Mesenchymal stem cell (in vitro differentiated cells and primary cell): ENCODE data around the gene GALNT18.

ENCODE experiments used
- DNase-seq: peaks from one replicate; pipeline ENCODE4 v3.0.0-alpha.2; 2013
- H2AFZ ChIP-seq: one replicate; pipeline ENCODE4 v1.6.1; 2013; ENCODE audit warnings: low read depth, mild to moderate bottlenecking, control low read depth, inconsistent platforms, low read length, moderate library complexity
- H2AK5ac ChIP-seq: 2 replicates; pipeline ENCODE4 v1.6.1; 2013; ENCODE audit warnings: low read length, moderate library complexity, mild to moderate bottlenecking, inconsistent platforms; ENCODE audit not compliant: severe bottlenecking
- H2BK120ac ChIP-seq: one replicate; pipeline ENCODE4 v1.6.1; 2013; ENCODE audit warnings: low read depth, mild to moderate bottlenecking, inconsistent platforms, low read length, moderate library complexity
- H2BK12ac ChIP-seq, 2 experiments: one replicate each; pipeline ENCODE4 v1.6.1; 2013; ENCODE audit warnings: inconsistent platforms in 2 of 2, low read length in 2 of 2, mild to moderate bottlenecking in 2 of 2, moderate library complexity in 2 of 2, control low read depth in 1 of 2
- H2BK15ac ChIP-seq: one replicate; pipeline ENCODE4 v1.6.1; 2013; ENCODE audit warnings: mild to moderate bottlenecking, low read depth, inconsistent platforms; ENCODE audit not compliant: poor library complexity, severe bottlenecking
- H2BK5ac ChIP-seq: 2 replicates; pipeline ENCODE4 v1.6.1; 2013; ENCODE audit warnings: low read depth, mild to moderate bottlenecking, low read length, control low read depth, inconsistent platforms; ENCODE audit not compliant: poor library complexity, severe bottlenecking
- H3K14ac ChIP-seq, 2 experiments: one replicate each; pipeline ENCODE4 v1.6.1; 2013; ENCODE audit warnings: inconsistent platforms in 2 of 2, low read length in 2 of 2, control low read depth in 1 of 2, mild to moderate bottlenecking in 1 of 2, moderate library complexity in 1 of 2
- H3K18ac ChIP-seq, 2 experiments: one replicate each; pipeline ENCODE4 v1.6.1; 2013; ENCODE audit warnings: inconsistent platforms in 2 of 2, low read length in 2 of 2, control low read depth in 1 of 2, low read depth in 1 of 2, mild to moderate bottlenecking in 1 of 2
- H3K23ac ChIP-seq, 2 experiments: one replicate each; pipeline ENCODE4 v1.6.1; 2013; ENCODE audit warnings: inconsistent platforms in 2 of 2, low read length in 2 of 2, mild to moderate bottlenecking in 2 of 2, moderate library complexity in 2 of 2, control low read depth in 1 of 2
- H3K27ac ChIP-seq: 2 replicates; pipeline ENCODE4 v1.5.1; 2013; ENCODE audit warnings: mild to moderate bottlenecking, moderate library complexity, low read length, control low read depth, inconsistent platforms; ENCODE audit not compliant: poor library complexity, severe bottlenecking
- H3K27me3 ChIP-seq, 2 experiments: 2 replicates each; pipeline versions ENCODE4 v1.6.1 to v1.7.0; 2013; ENCODE audit warnings: low read length in 2 of 2, mild to moderate bottlenecking in 2 of 2, moderate library complexity in 2 of 2, control low read depth in 1 of 2, inconsistent platforms in 1 of 2; ENCODE audit not compliant: control insufficient read depth in 1 of 2, insufficient read depth in 1 of 2
- H3K36me3 ChIP-seq, 2 experiments: 2 replicates each; pipeline versions ENCODE4 v1.6.1 to v1.7.0; 2013; ENCODE audit warnings: low read length in 2 of 2, control low read depth in 1 of 2, inconsistent platforms in 1 of 2, low read depth in 1 of 2, mild to moderate bottlenecking in 1 of 2; ENCODE audit not compliant: insufficient read depth in 2 of 2, control insufficient read depth in 1 of 2
- H3K4ac ChIP-seq, 2 experiments: one replicate each; pipeline ENCODE4 v1.6.1; 2013; ENCODE audit warnings: inconsistent platforms in 2 of 2, low read length in 2 of 2, mild to moderate bottlenecking in 2 of 2, moderate library complexity in 2 of 2, control low read depth in 1 of 2, low read depth in 1 of 2
- H3K4me1 ChIP-seq: 2 replicates; pipeline ENCODE4 v1.6.1; 2013; ENCODE audit warnings: low read depth, low read length, control low read depth; ENCODE audit not compliant: control insufficient read depth, insufficient read depth
- H3K4me2 ChIP-seq: 2 replicates; pipeline ENCODE4 v1.6.1; 2013; ENCODE audit warnings: low read length, mild to moderate bottlenecking, inconsistent platforms; ENCODE audit not compliant: poor library complexity, severe bottlenecking
- H3K4me3 ChIP-seq, 2 experiments: 2 replicates each; pipeline versions ENCODE4 v1.5.1 to v1.7.0; 2013; ENCODE audit warnings: low read length in 2 of 2, mild to moderate bottlenecking in 2 of 2, control low read depth in 1 of 2, low read depth in 1 of 2; ENCODE audit not compliant: insufficient read depth in 1 of 2
- H3K79me1 ChIP-seq: replicated peaks from 2 replicates; pipeline ENCODE4 v1.6.1; 2013; ENCODE audit warnings: mild to moderate bottlenecking, control low read depth, low read length, inconsistent platforms; ENCODE audit not compliant: poor library complexity, severe bottlenecking
- H3K9ac ChIP-seq: 2 replicates; pipeline ENCODE4 v1.7.0; 2013; ENCODE audit warnings: mild to moderate bottlenecking, low read length, moderate library complexity
- H3K9me3 ChIP-seq: 2 replicates; pipeline ENCODE4 v1.7.0; 2013; ENCODE audit warnings: mild to moderate bottlenecking, low read length; ENCODE audit not compliant: control insufficient read depth
- H4K8ac ChIP-seq: one replicate; pipeline ENCODE4 v1.6.1; 2013; ENCODE audit warnings: inconsistent platforms, mild to moderate bottlenecking, low read length, moderate library complexity
- H4K91ac ChIP-seq: one replicate; pipeline ENCODE4 v1.6.1; 2013; ENCODE audit warnings: mild to moderate bottlenecking, low read length, inconsistent platforms
- WGBS: methylation state at CpG from one replicate; pipeline ENCODE4 v1.1.7; 2013; ENCODE audit warnings: mixed read lengths; 5-methylcytosine and 5-hydroxymethylcytosine counted together

The GALNT18 gene

DNA sequence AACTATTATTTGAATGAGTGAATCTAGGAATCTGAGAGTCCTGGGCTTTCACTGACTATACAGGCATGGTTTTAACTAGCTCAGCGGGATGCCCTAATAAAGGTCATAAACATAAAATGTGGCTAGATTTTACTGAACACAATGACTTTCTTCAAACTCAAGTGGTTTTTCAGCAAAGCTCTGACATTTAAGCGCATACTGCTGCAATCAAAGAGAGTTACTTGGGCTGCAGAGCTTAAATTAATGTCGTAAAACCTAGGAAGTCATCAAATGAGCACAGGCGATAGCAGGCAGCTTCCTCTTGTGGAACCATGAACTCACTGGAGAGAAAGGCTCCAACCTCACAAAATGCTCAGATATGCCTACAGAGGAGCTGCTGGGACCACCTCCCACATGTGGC lies 275.5 kb downstream of the GALNT18 start:
- Histone ChIP-seq H2BK120ac (no peak overlapping the region), H2BK15ac (no peak overlapping the region), H3K27me3 (peaks cover 18 to 35% of the 10 kb centered on the region in 2 experiments), H3K9ac (no peak overlapping the region), H4K91ac (no peak overlapping the region), H3K36me3 (no peaks in the 10 kb centered on the region), H3K4me3 (no peak overlapping the region), H3K9me3 (no peaks in the 10 kb centered on the region), H3K27ac (no peak overlapping the region), H4K8ac (no peak overlapping the region), H2AK5ac (no peak overlapping the region), H3K4me2 (no peak overlapping the region), H3K18ac (no peak overlapping the region), H2BK5ac (no peak overlapping the region), H3K23ac (no peak overlapping the region), H3K4ac (no peak overlapping the region), H2AFZ (no peak overlapping the region), H3K14ac (no peak overlapping the region), H3K4me1 (peaks cover 4% of the 10 kb centered on the region), H2BK12ac (no peak overlapping the region), H3K79me1 (no peaks in the 10 kb centered on the region)
- DNase-seq = no peak
- WGBS = 85% methylated on average over 4 of the region's 4 CpGs

DNA sequence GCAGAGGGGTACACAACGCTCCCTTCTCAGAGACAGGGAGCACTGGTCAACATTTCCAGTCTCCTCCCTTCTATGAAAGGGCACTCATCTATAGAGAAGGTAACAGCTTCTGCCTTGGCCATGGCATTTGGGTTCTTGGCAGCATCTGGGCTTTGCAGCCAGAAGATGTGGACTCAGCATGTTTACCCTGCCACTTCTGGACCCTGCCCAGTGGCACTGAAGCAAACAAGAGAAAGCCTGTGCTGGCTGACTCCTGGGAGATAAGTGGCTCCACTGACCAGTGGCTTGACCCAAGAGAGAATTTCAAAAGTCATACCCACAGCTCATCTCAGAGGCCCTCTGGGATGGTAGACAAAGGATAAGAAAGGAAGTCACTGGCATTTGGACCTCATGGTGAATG lies 276.7 kb downstream of the GALNT18 start:
- Histone ChIP-seq H3K27ac (no peak overlapping the region), H4K91ac (no peak overlapping the region), H2BK120ac (no peak overlapping the region), H3K4me2 (no peak overlapping the region), H2AFZ (no peak overlapping the region), H2BK15ac (no peak overlapping the region), H3K79me1 (no peaks in the 10 kb centered on the region), H3K14ac (no peak overlapping the region), H2AK5ac (no peak overlapping the region), H4K8ac (no peak overlapping the region), H3K23ac (no peak overlapping the region), H3K18ac (no peak overlapping the region), H2BK5ac (no peak overlapping the region), H3K9ac (no peak overlapping the region), H3K27me3 (peaks cover 24 to 35% of the 10 kb centered on the region in 2 experiments), H3K4me1 (peaks cover 1% of the 10 kb centered on the region), H3K4me3 (no peak overlapping the region), H3K4ac (no peak overlapping the region), H3K9me3 (no peaks in the 10 kb centered on the region), H2BK12ac (no peak overlapping the region), H3K36me3 (no peaks in the 10 kb centered on the region)
- no peak for DNase-seq
- 91% methylated on average over 1 of the region's 1 CpG for WGBS

DNA sequence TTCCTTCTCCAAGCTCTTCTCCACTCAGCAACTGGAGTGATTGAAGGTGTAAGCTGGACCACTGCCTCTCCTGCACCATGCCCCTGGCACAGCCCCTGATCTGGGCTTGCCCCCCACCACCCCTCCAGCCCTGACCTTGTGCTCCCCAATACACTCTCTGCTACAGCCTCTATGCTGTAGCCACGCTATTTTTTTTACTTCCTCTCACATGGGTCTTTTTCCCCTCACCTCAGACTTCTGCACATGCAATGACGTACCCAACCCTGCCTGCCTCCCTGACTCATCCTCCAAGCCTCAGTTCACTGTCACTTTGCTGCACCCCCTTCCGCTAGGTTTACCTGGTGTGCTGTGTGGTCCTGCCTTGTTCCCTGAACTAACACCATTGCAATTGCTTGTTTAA lies 277.8 kb downstream of the GALNT18 start:
- no peak overlapping the region for H3K27ac ChIP-seq
- no peak overlapping the region for H2AK5ac ChIP-seq
- H3K14ac ChIP-seq = no peak overlapping the region
- no peak overlapping the region for H2BK15ac ChIP-seq
- 87% methylated on average over 3 of the region's 3 CpGs for WGBS
- H2BK12ac ChIP-seq = no peak overlapping the region
- H3K4ac ChIP-seq = no peak overlapping the region
- H3K36me3 ChIP-seq = no peaks in the 10 kb centered on the region
- H3K23ac ChIP-seq = no peak overlapping the region
- no peak for DNase-seq
- H2AFZ ChIP-seq = no peak overlapping the region
- H3K79me1 ChIP-seq = no peaks in the 10 kb centered on the region
- no peak overlapping the region for H4K91ac ChIP-seq
- H2BK120ac ChIP-seq = no peak overlapping the region
- H3K4me3 ChIP-seq = no peak overlapping the region
- H3K27me3 ChIP-seq = peaks cover 24 to 44% of the 10 kb centered on the region in 2 experiments
- no peak overlapping the region for H3K18ac ChIP-seq
- no peaks in the 10 kb centered on the region for H3K4me1 ChIP-seq
- no peaks in the 10 kb centered on the region for H3K9me3 ChIP-seq
- no peak overlapping the region for H3K9ac ChIP-seq
- H4K8ac ChIP-seq = no peak overlapping the region
- no peak overlapping the region for H3K4me2 ChIP-seq
- H2BK5ac ChIP-seq = no peak overlapping the region

GRCh38 chr11:11338304-11338703 lies 283.5 kb downstream of the GALNT18 start:
- Histone ChIP-seq H3K4ac (no peak overlapping the region), H3K23ac (no peak overlapping the region), H2BK12ac (no peak overlapping the region), H2AFZ (no peak overlapping the region), H2BK5ac (no peak overlapping the region), H2BK120ac (no peak overlapping the region), H4K8ac (no peak overlapping the region), H2BK15ac (peak overlapping the region; percentile 71), H3K4me1 (no peaks in the 10 kb centered on the region), H3K9ac (no peak overlapping the region), H2AK5ac (no peak overlapping the region), H3K18ac (no peak overlapping the region), H3K27ac (no peak overlapping the region), H3K27me3 (peaks cover 19 to 45% of the 10 kb centered on the region in 2 experiments), H3K4me3 (no peak overlapping the region), H3K79me1 (no peaks in the 10 kb centered on the region), H3K4me2 (no peak overlapping the region), H3K14ac (no peak overlapping the region), H3K9me3 (no peaks in the 10 kb centered on the region), H4K91ac (no peak overlapping the region), H3K36me3 (no peaks in the 10 kb centered on the region)
- WGBS = 77% methylated on average over 1 of the region's 1 CpG
- DNase-seq = no peak
